ENCODE results near the gene METTL21A.
A peak's percentile ranks its signal among the peaks of the same experiment; 100 is the strongest.
"Not testable (repeated sequence)": the region's sequence is repeated elsewhere in the genome, so short reads cannot be mapped to it uniquely, and the experiment has no call there.

METTL21A gene

DNA sequence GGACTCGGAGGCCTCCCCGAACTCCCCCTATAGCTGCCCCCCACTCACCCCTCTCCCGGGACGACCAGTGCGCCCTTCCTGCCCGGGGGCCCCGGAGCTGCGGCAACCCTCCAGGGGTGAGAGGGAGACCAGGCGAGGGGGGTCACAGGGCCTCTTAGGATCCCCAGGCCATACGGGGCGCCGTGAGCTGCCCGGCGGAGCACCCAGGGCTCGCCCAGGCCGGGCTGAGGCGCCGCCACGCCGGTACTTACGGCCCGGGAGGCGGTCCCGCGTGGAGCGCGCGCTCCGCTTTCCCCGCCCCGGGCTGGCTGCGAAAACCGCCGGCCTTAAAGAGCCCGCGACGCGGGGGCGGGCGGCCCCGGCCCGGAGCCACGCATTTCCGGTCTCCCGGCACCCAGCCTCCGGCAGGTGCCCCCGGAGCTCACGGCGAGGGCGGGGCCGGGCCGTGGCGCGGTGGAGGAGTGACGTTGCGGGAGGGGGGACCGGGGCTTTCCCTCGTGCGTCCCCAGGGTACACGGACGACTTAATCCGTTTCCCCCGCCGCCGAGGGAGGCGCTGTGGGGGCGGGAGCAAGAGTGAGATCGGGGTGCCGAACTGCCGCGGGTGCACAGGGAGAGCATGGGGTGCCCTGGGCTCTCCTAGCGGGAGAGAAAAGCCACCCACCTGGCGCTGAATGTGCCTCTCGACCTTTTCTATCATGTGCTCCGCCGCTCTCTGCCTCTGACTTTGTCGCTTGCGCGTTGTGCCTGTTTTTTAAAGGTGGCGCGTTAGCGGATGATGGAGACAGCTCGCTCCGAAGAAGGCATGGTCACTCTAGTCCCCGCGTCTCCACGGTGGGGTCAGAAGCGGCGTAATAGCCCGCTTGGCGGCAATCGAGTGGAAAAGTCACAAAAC lies at the start of gene METTL21A:
Gene METTL21A (minus strand): TSS at position 381 of the 894 bp plus-strand sequence. CDS start 1,019 bp downstream, outside the sequence.
- peak; percentile 97 for DNase-seq

DNA sequence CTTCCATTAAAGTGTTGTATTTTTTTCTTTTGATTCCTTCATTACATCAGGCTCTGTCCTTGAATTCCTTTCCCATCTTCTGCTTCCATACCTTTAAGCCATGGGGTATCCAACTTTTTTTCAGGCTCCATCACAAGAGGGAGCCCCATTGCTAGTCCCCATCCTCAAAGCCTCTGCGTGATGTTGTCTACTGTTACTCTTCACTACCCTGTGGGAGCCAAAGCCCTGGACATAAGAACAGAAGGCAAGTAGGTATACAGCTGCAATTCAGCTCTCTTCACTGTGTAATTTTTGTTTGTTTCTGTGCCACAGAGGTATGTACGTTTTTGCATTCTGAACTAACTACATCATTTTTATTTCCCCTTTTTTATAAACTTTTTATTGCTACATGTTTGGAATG lies 49.6 kb upstream of the METTL21A start:
- DNase-seq: no peak

DNA sequence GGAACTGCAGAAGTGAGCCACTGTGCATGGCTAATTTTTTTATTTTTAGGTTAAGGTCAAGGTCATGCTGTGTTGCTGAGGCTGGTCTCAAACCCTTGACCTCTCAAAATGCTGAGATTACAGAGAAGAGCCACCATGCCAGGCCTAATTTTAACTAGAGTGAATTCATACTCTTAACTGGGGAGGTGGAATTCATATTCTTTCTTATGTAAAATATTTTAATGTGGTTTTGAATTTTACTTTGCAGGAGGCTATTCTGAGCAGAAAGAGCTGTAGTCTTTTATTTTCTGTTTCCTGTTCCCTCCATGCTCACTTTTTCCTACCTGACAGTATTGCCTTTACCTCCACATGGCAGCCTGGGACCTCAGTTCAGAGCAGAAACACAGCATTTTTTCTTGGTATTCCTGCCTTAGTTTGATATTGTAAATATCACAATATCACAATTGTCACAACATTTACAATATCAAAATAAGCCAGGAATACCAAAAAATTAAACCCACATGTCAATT lies 49.1 kb upstream of the METTL21A start:
- no peak for DNase-seq

DNA sequence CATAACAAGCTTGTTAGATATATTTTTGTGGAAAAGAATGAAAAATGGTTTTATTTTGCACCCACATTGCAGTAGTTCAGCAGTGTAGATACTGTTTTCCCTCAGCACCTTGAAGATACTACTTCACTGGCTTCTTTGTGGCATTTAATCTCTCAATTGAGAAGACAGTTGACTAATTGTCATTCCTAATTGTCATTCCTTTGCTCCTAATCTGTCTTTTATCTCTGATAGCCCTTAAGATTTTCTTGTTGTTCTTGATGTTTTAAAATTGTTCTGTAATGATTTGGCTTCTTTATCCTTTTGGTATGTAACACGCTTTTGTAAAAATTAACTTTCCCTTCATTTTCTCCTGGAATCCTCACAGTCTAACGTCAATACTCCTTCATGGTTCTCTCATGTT lies 48.2 kb upstream of the METTL21A start:
- DNase-seq: no peak

DNA sequence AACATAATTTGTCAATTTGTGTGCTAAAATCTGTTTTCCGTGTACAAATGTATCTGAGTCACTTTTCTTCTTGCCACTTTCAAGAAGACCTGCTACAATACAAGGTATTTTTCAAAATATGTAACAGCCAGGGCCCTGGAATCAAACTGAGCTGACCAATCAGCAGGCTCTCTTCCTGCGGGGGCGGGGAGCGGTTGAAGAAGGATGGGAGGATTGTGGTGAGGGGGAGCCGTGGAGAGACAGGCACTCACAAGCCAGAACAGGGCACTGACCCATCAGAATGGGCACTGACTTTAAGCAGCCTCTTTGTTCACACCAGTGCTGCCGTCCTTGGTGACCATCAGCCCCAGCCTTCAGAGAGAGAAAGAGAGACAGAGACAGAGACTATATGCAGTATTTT lies 45.7 kb upstream of the METTL21A start:
- no peak for DNase-seq

DNA sequence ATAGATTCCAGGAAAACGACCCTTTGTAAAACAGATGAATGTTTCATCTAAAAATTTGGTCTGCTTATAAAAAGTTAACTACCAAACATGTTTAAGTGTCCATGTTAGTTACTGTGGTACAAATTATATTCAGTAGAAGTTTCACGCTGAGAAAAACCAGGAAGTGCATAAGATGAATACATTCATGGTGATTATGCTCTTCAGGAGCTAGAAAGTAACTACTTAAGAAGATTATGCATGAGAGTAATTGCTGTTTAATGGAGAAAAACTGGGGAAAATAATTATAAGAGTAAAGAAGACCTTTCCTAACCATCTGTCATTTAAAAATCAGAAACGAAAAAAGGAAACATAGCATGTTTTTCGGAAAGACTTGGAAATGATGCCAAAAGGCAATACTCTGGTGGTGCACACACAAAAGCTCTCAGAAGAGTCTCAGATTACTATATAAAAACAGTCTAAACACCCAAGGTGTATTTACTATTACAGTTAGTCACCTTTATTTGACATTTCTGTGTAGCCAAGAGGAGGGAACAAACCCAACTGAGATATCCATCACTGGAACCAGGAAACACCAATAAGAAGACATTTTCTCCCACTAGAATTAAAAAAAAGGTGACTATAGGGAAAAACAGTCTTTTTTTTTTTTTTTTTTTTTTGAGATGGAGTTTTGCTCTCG lies 38.8 kb upstream of the METTL21A start:
- no peak for DNase-seq

DNA sequence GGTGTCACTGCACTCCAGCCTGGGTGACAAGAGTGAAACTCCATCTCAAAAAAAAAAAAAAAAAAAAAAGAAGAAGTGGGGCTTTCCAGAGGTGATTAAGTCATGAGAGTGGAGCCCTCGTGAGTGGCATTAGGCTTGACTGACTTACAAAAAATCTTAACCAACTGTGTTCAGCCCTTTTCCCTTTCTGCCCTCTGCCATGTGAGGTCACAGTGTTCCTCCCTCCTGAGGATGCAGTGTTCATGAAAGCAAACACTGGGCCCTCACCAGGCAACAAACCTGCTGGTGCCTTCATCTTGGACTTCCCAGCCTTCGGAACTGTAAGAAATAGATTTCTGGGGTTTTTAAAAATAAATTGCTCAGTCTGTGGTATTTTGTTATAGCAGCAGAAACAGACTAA lies 37.0 kb upstream of the METTL21A start:
- peak; percentile 13 for DNase-seq

DNA sequence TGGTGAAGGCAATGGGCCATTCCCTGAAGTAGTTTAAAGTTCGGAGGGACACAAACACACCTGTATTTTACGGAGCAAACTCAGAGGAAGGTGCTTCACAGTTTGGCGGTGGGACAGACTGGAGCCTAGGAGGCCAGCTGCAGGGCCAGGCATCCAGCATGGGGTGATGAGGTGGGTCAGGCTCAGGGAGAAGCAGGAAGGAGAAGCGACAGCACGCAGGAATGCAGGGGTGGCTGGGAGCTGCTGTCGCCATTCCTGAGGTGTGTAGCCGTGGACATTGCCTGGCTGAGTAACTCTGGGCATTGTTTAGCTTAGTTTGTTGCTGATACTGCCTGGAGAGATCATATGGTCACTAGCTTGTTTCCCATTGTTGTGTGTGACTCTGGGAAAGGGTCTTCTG lies 35.8 kb upstream of the METTL21A start:
- DNase-seq: no peak

DNA sequence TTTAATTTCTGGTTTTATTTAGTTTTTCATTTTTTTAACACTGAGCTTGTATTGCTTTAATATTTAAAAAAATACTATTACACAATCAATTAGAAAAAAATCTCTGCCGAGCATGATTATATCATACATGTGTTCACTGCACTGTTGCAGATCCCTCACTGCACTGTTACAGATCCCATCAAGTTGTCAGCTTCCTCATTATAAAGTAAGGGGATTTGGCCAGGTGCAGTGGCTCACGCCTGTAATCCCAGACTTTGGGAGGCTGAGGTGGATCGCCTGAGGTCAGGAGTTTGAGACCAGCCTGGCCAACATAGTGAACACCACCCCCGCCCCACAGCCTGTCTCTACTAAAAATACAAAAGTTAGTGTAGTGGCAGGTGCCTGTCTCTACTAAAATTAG lies 33.0 kb upstream of the METTL21A start:
- no peak for DNase-seq

DNA sequence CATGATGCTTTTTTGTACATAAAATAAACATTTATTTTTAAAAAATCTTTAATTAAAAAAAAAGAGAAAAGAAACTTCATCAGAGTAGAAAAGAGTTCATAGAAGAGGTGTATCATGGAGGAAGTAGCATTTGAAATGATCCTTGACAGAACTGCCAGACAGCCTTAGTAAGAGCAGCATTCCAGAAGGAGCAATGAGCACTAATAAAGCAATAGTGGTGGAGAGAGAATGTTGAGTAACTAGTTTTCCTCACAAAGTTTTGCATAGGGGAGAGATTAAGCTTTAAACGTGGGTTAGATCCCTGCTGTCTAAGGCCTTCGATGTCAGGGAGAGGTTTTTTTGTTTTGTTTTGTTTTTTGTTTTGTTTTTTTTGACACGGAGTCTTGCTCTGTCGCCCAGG lies 29.8 kb upstream of the METTL21A start:
- DNase-seq: no peak

DNA sequence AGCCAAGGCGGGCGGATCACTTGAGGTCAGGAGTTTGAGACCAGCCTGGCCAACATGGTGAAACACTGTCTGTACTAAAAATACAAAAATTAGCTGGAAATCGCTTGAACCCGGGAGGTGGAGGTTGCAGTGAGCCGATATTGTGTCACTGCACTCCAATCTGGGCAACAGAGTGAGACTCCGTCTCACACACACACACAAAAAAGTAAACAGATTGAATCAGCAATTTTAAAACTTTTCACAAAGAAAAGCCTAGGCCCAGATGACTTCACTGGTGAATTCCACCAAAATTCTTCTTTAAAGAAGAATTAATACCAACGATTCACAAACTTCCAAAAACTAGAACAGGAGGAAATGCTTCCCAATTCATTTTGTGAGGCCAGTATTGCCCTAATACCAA lies 21.4 kb upstream of the METTL21A start:
- DNase-seq: not testable (repeated sequence)

DNA sequence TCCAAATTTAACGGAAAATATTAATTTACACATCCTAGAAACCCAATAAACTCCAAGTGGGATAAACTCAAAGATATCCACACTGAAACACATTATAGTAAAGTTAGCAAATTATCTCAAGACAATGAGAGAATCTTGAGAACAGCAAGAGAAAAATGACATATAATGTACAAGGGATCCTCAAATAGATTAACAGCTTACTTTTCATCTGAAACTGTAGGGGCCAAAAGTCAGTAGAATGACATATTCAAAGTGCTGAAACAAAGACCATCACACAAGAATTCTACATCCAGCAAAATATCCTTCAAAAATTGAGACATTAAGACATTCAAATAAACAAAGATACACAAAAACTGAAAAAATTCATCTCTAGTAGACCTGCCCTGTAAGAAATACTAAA lies 18.7 kb upstream of the METTL21A start:
- no peak for DNase-seq

DNA sequence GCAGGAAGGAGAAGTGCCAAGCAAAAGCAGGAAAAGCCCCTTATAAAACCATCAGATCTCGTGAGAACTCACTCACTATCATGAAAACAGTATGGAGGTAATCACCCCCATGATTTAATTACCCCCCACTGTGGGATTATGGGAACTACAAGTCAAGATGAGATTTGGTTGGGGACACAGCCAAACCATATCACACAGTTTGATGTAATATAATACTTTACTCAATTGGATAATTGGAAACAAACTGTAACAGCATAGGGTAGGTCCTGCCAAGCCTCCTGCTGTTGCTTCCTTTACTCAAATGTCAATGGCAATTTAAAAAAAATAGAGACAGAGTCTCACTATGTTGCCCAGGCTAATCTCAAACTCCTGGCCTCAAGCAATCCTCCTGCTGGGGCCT lies 15.5 kb upstream of the METTL21A start:
- no peak for DNase-seq

DNA sequence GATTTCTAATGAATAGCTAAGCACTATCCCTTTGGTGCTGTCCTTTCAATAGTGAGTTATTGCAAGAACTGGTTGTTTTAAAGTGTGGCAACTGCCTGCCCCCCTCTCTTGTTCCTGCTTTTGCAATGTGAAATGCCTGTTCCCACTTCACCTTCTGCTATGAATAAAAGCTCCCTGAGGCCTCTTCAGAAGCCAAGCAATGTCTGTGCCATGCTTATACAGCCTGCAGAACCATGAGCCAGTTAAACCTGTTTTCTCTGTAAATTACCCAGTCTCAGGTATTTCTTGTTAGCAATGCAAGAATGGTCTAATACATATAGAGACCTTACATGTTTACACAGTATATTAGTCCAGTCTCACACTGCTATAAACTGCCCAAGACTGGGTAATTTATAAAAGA lies 15.0 kb upstream of the METTL21A start:
- DNase-seq: no peak

DNA sequence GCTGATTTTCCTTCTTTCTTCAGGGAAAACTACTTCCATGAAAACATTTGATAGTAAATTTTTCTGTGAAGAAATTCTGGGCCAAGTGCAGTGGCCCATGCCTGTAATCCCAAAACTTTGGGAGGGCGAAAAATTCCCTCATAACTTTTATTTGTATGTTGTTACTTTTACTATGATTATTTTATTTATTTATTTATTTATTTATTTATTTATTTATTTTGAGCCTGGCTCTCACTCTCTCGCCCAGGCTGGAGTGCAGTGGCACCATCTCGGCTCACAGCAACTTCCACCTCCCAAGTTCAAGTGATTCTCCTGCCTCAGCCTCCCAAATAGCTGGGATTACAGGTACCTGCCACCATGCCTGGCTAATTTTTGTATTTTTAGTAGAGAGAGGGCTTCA lies 14.1 kb upstream of the METTL21A start:
- not testable (repeated sequence) for DNase-seq

DNA sequence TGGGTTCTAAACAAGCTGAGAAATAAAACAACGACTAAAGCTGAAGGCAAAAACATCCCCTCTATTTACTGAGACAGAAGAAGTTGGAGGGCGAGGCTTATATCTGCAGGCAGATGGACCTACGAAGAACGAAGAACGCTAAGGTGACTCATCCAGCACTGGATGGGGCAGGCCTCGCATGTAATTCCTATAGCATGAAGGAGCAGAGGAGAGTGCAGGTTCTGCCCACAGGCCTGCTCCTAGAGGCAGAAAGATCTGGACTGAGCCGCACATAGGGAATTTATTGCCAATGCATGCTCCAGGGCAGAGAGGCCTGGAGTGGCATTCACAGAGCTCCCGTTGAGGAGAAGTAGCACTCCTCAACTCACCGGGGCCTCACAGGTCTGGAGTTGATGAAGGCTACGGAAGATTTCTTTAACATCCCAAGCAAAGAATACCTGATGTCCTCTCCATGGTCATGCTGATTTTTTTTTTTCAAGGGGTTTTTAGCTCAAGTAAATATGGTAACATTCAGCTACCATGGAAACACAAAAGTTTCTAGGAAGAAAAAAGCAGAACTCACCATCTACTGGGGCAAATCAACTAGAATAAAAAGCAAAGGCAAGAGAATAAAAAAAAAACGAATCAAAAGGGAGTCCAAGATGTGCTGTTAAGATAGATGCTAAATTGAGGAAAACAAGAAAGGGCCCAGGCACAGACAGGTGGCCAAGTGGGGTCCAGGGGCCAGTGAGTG lies 10.4 kb upstream of the METTL21A start:
- no peak for DNase-seq

DNA sequence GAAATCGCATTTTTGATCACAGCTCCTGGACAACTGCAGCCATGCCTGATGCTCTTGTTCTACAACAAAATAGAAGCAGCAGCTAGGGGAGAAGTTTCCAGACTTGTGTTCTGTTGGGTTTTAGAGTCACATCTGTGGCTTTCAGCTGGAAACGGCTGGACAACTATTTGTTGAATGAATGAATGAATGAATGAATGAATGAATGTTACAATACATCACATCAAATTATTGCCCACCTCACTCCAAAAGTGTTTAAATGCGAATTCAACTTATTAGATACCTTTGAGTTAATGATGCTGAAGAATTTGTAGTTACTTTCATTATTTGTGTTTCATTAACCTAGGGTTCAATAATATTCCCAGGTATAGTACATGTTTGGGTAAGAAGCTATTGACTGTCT lies 8.5 kb upstream of the METTL21A start:
- DNase-seq: no peak

DNA sequence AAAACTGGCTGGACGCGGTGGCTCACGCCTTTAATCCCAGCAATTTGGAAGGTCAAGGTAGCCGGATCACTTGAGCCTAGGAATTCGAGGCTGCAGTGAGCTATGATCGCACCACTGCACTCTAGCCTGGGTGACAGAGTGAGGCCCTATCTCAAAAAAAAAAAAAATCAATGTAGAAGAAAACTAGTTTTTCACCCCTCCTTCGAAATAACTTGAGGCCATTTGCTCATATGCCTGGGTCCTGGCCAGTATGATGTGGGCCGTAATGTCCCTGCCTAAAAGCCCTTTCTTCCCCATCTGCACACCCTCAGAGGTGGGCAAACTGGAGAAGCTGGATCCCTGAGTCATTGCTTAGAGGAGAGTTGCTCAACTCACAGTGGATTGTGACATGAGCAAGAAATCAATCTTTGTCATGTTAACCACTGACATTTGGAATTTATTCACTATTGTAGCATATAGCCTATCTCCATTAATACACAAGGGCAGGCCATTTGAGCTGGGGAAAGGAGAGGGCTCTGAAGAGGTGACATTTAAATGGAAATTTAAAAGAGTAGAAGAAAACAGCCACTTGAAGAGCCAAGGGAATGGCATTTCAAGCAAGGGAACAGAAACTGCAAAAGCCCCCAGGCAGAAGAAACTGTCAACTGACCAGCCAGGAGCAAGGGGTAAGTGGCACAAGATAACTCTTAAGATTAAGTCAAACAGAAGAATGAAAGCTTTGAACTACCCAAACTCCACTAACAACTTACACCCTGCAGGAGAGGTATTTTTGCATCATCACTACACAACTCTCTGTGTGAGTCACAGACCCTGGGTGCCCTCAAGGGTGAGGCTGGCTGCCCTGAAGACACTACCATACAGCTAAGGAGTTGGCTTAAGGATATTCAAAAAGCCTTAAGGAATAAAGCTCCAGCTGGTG lies 7.6 kb upstream of the METTL21A start:
- peak; percentile 44 for DNase-seq

DNA sequence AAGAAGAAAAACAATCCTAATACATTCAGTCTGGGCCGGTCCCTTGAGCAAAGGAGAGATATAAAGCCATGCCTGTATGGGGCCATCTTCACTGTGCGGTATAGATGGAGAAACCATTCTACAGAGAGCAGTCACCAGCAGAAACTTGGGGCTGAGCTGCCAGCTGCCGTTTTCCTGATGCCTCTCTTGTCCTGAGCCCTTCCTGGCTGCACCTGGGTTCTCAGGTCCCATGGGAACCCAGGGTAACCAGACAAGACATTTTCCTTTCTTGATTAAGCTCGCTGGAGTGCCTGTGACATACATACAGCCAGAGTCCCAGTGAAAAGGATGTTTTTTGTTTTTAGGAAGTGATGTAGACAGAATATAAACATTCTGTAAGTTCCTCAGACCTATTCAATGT lies 5.3 kb upstream of the METTL21A start:
- DNase-seq: no peak

DNA sequence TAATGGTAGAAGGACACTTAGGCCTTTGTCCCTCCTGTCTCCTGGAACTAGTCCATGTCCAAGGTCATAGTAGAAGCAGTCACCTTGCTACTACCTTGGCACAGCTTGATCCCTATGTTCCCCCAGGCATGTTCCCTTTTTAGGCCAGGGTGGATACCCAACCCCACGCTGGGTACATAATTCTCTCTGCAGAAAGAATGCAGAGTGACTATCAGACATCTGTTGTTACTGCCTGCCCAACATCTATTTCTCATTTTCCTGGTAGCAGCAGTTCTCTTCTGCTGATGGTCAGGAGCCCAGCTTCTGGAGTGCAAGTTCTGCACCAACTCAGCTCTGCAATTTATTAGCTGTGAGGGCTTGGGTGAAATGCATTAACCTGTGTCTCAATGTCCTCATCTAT lies 4.4 kb upstream of the METTL21A start:
- no peak for DNase-seq

DNA sequence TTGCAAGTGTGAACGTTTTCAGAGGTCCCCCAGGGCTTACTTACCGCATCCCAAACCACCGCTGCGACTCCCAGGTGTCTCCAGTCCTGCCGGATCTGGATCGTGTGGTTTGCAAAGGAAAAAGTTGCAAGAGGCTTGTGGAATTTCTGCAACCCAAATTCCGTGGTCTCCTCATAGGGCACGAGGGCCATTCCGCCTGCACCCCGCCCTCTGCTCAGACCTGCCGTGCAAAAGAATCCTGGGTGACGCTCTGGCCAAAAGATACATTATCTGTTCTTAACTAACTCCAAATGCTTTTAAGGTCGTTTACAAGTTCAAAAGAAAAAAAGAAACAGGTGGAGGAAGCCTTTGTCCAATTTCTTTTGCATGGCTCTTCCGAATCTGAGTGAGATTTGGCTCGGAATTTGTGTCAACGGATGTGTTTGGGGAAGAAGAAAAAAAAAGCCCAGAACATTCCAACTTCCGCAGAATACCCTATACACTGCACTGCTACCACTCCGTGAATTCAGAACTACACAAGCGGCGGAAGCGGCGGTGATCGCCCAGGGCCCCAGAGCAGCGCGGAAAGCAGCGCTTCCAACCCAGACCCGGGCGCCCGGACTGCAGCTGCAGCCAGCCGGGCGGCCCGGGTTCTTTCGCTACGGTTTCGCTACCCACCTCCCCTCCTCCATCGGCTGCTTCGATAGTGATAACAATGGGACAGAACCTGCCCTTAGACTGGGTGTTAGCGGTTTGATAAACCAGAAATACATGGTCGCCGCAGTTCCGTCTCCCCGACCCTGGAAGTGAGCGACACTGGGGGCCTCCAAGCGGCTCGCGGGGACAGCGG lies 795 bp downstream of the METTL21A start:
- peak; percentile 85 for DNase-seq
